ENCODE data around the gene ANTXR1. TPM values are rescaled to one million over a fixed set of nuclear protein-coding genes. Genes with fewer than 3 reads are reported as not detected.

ANTXR1 gene
- polyA plus RNA-seq, 5 donors: 67.4 to 94.1 (median 86.4) TPM

DNA sequence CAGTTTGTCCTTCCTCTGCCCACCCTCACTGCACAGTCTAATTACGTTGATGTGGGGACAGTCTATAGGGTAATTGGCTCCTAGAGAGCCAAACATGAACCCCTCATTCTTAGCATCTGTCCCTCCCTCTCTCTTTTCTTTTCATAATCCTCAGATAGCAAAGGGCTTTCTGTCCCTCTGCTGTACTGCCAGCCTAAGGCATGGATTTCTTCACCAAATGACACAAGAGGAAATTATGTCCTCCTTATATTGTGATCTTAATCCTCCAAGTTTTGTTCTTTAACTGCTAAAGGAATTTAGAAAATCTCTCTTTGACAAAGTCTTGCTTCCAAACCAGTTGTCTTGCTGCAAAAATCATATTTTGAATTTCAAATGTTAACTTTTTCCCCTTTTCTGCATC lies 18.5 kb downstream of the ANTXR1 start:
- no peak for DNase-seq

DNA sequence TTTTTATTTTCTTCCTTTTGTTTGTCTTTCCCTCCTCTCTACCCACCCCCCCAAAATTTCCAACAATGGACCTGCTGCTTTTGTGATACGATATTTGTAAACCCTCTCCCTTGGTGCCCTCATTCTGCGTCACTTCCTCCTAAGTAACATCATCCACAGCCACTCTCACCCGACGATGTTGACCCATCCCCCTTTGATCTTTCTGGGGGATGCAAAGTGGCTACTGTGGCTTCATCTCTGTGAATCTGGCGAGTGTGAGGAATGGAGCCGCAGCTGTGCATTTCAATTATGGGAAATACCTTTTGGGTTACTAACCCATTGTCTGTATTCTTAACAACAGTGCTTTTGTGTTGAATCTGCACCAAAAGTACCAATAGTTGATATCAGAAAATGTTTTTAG lies 19.4 kb downstream of the ANTXR1 start:
- DNase-seq: no peak

DNA sequence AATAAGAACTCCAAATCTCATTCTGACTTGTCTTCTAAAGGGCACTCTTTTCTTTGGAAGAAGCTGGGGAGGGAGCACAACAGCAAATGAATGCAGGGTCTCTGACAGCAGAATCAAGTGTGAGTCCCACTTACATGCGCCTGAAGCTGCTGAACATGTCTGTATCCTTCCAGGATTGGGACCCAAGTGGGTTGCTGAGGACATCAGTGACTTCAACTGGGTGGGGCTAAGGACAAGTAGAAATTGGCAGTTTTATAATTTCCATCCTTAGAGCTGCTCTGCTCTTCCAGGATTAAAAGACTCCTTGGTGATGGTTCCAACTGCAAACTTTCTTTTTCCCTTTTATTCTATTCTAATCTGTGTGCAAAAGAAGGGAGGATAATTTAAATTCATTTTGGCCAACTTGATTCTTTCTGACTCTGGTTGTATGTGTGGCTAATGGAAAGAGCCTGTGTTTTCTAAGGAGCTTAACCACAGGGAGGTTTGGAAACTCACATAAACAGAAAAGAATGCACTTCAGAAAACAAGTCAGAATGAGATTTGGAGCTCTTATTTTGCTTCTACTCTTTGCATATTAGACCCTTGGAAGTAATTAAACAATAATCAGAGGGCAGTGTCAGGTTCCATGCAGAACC lies 20.6 kb downstream of the ANTXR1 start:
- DNase-seq: no peak

DNA sequence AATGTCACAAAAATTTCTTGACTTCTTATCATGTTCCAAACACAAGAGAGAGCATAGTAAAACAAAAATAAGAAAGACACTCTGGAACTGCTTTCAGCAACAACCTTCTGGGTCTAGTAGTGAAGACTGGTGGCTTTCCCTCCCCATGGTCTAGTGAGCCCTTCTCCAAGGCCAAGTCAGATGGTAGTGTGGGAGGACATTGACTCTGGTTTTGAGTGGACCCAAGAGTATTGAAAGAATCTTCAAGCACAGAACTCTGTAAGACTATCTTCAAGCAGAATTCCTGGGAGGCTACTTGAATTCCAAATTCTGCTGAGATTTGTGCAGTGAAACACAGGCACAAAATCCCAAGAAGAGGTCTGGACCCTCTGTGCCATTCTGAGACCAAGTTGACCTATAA lies 21.1 kb downstream of the ANTXR1 start:
- DNase-seq: no peak

DNA sequence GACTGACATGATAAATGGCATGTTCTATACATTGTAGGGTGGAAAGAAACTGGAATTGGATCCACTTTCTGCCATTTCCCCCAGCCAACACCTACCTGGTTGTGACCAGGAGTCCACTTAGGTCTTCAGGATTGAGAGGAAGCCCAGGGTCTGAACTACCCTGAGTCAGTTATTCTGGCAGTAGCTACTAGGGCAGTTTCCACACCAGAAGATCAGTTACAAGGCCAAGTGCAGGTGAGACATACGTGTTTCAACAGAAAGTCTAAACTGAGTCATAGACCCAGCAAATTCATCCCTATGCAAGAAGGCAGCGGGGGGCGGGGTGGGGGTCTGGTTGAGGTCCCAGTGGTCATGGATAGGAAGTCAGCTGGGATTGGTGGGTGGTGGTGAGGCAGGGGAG lies 21.9 kb downstream of the ANTXR1 start:
- DNase-seq: no peak

DNA sequence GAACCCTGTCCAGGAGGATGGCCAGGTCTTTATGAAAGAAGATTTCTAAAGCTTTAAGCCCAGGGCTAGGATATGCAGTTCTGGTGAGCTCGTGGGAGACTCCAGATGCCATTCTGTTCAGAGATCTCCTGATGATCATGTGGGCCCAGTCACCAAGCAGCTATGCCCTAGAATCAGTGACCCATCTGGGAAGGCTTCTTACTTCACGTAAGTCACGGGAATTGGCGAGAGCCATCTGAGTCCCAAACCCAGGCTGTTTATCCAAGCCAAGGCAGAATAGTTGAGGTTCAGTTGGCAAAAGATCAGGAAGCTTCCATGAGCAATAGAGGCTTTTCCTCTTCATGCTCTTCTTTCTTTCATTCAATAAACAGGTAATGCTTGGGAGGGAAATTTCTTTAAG lies 23.9 kb downstream of the ANTXR1 start:
- DNase-seq: no peak

DNA sequence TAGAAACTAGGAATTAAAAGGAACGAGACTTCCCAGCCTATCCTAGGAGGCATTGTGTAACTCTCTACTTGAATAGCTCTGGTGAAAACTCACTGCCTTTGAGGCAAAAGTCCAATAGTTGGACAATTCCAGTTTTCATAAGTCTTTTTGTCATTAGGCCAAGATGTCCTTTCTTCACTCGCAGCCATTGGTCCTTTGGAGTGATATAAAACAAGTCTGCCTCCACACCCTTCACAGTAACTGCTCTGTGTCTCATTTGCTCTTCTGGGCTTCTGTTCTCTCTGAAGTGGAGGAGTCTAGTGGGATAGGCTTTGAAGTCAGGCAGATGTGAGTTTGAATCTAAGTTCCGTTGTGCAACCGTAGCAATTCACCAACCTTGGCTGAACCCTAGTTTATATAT lies 28.2 kb downstream of the ANTXR1 start:
- DNase-seq: no peak

DNA sequence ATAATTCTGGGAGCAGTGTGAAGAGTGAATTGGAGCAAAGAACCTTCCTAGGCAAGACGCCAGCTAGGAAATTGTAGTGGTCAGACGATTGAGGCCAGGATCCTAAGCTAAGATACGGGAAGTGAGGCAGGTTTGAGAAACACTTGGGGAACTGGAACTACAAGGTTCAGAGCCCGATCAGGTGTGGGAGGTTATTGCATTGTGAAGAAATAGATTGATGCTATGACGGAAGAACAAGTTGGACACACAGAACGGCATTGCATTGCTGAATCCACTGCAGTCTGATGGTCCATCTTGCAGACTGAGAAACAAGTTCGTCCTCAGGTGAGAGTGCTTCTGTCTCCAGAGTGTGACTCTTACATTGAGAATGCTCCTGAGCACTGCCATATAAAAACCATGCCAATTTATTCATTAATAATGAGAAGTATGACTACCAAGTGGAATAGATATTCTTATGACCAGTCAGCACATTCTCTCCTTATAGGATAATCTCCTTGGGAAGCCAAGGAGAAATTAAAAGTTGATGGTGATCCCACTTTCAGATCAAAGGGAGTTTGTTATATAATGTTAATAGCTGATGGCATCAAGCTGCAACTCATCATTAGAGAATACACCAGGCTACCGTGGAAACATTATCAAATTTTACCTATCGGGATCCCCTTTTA lies 30.9 kb downstream of the ANTXR1 start:
- DNase-seq: no peak

DNA sequence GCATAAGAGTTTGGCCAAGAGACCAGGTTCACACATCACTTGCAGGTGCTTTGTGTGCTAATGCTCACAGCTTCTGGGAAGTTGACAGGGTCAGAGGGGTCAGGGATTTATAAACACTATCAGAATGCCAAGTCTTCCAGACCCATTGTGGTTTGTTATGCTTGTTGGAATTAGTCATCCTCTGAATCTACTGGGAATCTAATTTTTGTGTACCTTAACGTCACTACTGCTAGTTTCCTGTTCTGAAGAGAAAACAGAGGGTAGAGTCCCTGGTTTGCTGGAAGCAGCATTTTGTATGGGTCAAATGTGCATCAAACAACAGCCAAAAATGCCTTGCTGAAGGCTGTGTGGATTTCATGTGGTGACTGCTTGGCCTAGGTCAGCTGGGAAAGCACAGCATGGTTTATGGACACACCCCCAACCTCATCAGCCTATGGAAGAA lies 33.3 kb downstream of the ANTXR1 start:
- DNase-seq: no peak

DNA sequence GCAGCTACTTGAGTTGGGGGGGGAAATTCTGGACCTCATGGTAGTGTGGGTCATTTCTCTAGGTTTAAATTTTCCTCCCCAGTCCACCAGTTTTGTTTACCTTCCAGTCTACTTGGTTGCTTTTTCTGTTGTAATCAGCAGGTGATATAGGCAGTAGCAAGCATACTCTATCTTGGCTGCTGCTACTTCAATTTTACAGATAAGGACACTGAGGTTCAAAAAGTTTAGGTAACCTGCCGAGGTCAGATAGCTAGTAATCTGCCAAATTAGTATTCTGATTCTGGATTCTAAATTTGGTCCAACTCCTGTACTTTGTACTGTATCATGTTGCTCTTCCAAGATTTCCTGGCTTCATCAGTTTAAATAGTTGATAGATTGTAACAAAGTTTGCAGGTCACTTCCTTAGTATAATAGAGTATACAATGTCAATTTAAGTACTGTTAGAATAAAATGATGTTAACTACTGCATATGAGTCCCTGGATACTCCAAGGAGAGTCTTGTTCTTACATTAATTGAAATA lies 34.7 kb downstream of the ANTXR1 start:
- no peak for DNase-seq

DNA sequence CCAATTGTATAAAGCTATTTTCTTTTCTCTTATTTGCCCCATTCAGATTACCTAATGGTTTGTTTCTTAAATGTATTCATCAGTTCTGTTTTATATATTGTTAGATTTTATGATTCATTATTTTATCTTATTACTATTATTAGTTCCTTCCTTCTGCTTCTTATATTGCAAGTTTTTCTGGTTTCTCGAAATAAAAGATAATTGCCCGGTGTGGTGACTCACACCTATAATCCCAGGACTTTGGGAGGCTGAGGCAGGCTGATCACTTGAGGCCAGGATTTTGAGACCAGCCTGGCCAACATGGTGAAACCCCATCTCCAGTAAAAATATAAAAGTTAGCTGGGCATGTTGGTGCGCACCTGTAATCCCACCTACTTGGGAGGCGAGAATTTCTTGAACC lies 37.8 kb downstream of the ANTXR1 start:
- no peak for DNase-seq

DNA sequence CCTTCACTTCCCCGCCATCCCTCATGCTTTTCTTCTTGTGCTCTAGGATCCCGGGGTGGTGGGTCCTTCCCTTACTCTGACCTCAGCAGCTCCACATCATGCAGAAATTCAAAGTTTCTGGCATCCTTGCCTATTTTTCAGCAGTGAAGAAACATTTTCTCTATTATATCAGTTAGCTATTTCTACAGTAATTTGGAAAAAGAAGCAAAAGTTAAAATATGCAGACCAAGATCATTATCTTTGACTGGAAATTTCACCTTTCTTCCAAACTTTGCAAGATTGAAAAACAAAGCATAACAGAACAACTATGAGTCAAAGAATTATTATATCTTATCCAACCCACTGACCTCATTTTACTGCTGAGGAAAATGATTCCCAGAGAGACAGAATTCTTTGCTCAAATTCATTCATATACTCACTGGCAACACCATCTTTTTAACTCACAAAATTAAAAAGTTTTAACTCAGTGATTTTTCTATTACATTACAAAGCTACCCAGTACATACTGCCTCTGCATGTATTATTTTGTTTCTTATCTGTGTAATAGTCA lies 40.5 kb downstream of the ANTXR1 start:
- no peak for DNase-seq

DNA sequence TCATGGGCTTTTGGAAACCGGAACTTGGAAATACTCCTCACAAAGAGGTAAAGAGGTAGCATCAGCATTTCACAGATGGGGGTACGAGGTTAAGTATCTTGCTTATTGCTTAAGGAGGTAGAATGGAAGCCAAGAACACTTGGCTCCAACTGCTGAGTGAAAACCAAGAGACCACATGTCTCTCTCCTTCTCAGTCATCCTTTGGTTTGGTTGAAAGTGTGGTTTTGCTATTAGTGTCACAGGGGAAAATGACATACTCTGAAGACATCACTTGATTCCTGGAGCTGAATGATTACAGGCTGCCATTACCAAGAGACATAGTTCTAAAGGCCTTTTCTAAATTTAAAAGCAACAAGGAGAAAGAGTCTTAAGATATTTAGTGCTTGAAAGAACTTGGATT lies 41.5 kb downstream of the ANTXR1 start:
- no peak for DNase-seq

DNA sequence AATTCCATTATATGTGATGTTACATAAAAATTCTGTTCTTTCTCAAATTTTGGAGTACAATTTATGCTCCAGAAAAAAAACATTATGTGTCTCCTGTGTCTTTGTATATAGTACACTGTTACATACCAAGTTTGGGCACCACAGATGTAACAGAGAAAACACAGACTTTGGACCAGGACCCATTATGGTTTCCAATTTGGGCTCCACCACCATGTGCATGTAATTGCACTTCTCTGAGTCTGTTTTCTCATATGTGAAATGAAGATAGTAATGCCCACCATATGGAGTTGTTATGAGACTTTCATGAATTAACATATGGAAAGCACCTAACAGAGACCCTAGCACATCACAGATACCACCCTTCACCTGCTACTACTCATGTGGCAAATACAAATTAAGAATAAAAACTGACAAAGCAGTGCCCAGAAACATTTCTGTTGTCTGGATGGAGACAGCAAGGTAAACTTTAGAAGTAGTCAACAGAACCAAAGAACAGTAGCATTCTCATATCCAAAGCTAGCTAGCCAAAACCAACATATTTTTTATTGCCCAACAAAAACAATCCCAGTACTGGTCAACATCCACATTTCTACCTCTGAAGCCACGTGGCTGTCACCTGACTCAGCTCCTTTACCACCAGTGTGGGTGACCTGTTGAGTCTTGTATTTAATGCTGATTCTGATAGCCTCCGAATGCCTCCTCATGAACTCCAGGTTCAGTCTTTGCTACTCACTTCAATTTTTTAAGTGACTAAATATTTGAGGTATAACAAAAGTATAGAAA lies 42.9 kb downstream of the ANTXR1 start:
- no peak for DNase-seq

DNA sequence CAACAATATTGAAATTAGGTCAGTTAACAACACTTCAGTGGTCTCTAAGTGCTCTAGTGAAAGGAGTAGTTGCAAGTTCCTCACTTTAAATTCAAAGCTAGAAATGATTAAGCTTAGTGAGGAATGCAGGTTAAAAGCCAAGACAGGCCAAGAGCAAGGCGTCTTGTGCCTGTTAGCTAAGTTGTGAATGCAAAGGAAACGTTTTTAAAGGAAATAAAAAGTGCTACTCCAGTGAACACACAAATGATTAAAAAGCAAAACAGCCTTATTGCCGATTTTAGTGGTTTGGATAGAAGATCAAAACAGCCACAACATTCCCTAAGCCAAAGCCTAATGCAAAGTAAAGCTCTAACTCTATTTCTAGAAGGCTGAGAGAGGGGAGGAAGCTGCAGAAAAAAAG lies 44.7 kb downstream of the ANTXR1 start:
- DNase-seq: no peak

DNA sequence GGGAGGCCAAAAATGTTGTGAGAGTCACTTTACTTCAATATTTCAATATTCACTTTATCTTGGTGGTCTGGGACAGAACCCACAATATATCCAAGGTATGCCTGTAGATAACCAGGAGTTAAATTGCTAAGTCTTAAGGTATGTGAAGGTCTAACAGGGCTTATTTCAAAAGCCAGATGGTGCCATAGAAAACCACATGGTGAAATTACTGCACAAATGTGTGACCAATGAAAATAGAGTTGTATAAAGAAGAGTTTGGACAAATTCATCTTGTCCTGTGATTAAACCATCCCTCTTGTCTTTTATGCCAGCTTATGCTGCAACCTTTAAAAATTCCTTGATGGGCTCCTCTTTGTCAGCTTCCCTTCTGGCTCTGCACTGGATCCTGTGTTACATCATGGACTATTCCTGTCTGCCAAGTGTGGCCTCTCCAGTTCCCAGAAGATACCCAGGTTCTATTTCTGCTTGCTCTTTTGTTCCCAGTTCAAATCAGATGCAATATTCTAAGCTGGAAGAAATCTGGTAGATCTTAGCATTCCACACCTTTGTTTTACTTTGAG lies 46.8 kb downstream of the ANTXR1 start:
- DNase-seq: no peak

DNA sequence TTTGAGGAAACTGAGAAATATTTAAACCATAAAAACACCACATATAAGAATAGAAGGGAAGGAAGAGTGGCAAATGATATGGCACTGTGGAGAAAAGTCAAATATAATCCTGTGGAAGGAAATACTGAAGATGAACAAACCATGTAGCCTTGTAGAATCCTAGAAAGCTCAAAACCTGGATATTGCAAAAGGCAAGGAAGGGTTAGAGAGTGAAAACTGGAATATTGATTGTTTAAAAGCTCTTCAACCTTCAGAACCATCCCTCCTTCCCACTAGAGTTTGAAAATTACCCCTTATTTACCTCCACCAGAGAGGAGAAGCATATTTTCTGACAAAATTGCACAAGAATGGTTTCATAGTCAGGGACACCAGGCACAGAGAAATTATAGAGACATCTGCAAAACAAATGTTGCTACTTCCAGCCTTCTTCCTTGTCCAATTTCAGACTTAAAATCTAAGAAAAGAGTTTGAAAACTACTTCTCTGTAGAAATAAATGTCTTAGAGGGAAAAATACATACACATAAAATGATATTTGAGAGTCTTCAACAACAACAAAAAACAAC lies 48.0 kb downstream of the ANTXR1 start:
- DNase-seq: no peak

DNA sequence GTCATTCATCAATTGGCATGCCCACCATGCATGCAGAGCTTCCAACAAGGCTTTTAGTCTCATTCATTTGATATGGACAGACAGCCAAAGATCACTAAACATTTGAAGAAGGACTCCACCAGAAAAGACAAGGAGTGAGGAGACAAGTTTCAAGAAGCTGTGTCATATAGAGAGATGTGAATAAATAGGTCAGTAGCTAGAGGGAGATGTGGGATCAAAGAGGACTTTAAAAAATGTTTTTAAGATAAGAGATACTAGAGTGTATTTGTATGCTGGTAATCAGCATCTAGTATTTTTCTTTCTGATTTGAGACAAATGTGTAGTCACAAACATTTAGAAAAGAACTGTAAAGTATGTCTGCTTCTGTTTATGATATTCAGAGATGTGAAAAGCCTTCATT lies 48.5 kb downstream of the ANTXR1 start:
- DNase-seq: no peak

DNA sequence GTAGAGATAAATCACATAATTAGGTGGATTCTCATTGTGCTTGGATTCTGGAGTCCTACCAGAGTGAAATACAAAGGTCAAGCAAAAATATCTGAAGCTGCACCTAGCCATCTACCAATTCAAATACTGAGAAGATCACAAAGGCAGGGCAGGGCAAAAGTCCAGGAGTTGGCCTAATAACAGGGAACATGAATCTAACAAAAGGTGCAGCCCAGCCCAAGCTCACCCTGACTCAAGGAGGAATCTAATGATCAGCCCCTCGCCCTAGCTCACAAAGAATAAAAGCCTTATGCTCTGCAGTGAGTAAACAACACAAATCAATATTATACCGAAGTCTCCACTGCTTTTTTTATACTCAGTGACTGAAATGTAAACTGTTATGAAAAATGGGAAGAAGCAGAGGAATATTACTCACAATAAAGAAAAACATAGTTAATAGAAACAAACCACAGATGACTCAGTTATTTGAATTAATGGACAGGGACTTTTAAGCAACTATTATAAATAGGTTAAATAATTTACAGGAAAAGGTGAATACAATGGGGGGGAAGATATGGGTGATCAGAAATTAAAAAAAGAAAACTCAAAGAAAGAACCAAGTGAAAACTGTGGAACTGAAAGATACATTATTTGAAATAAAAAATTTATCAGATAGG lies 49.5 kb downstream of the ANTXR1 start:
- no peak for DNase-seq

DNA sequence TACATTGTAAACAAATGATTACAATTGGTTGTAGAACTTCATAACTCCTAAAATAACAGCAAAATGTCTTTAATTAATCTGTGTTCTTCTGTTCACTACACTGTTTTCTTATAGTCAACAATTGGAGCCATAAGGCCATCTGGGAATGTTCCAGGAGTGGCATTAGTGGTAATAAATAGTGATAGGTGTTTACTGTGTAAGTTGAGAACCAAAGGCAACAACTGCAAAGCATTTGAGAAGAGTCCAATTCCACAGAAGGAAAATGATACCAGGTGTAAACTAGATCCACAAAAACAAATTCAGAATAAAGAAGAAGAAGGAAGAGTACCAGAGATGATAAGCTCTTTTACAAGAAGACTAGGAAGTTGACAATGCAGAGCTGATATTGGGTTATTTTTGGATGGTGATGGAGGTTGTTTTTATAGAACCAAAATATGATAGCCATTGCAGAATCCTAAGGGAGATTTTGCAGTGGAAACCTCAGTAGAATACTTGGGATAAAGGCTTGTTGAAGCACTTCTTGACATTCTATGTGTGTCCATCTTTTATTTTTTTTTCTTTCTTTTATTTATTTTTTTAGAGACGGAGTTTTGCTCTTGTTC lies 52.9 kb downstream of the ANTXR1 start:
- no peak for DNase-seq

Measured in right lung (tissue), 5 donors.